GM19324 (cell line): ENCODE measurements around the gene PTCSC3.

Source experiments
- ATAC-seq: cut with Tn5 transposase; IDR thresholded peaks from one replicate; pipeline ENCODE4 v1.9.1; 2021; ENCODE audit warnings: mild to moderate bottlenecking, moderate library complexity; ENCODE audit not compliant: unreplicated experiment, low FRiP score

The PTCSC3 gene

DNA sequence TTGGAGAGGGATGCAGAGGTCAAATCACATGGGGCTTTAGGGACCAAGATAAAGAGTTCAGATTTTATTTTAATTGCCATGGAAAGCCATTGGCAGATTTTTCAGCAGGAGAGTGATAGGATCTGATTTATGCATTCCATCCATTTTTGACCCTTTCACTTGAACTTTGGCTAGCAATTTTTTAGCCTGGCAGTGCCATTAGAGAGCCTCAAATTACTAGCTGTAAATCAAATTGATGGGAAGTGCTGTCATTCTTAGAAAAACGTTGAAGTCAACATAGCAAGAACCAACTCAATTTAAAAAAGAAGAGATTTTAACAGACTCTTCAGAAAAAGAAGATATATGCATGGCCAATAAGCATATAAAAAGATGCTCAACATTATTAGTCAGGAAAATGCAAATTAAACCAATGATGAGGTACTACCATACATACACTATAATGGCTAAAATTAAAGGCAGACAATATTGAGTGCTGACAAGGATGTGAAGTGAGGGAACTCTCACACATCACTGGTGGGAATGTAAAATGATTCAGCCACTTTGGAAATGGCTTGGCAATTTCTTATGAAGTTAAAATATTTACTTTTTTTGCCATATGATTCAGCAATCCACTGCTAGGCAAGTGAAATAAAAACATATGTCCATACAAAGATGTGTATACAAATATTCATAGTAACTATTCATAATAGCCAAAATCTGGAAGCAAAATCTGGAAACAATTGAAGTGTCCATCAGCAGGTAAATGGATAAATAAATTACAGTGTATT is 89.7 kb downstream of the PTCSC3 start:
- ATAC-seq: no peak

- ATAC-seq: no peak
These were observed 90.7 kb downstream of the PTCSC3 start for GRCh38 chr14:36085861-36086260.
